ENCODE measurements around the gene TUBA3E.
"Not testable (repeated sequence)": the region's sequence is repeated elsewhere in the genome, so short reads cannot be mapped to it uniquely, and the experiment has no call there.

The TUBA3E gene

GRCh38 chr2:130162486-130162885 lies 35.8 kb downstream of the TUBA3E start:
- H3K4me1 ChIP-seq (ENCODE audit: control insufficient read depth, insufficient read depth, low read length); H3K4me3 ChIP-seq (ENCODE audit: low read depth, low read length); H3K9ac ChIP-seq (ENCODE audit: low read depth, low read length); H3K27ac ChIP-seq (ENCODE audit: low read depth, low read length); H3K27me3 ChIP-seq (ENCODE audit: control insufficient read depth, insufficient read depth, low read length); H3K9me3 ChIP-seq (ENCODE audit: control insufficient read depth, insufficient read depth, low read length): not testable (repeated sequence)
- peaks cover 61% of the 10 kb centered on the region for H3K36me3 ChIP-seq (ENCODE audit: control insufficient read depth, insufficient read depth, low read length)

- H3K4me3 ChIP-seq (ENCODE audit: low read depth, low read length); H3K27ac ChIP-seq (ENCODE audit: low read depth, low read length); H3K4me1 ChIP-seq (ENCODE audit: control insufficient read depth, insufficient read depth, low read length); H3K9me3 ChIP-seq (ENCODE audit: control insufficient read depth, insufficient read depth, low read length); H3K27me3 ChIP-seq (ENCODE audit: control insufficient read depth, insufficient read depth, low read length); H3K9ac ChIP-seq (ENCODE audit: low read depth, low read length): not testable (repeated sequence)
- H3K36me3 ChIP-seq (ENCODE audit: control insufficient read depth, insufficient read depth, low read length) = peaks cover 49% of the 10 kb centered on the region
These were observed 37.2 kb downstream of the TUBA3E start for GRCh38 chr2:130160838-130161705.

- H3K27ac ChIP-seq (ENCODE audit: low read depth, low read length) = no peak overlapping the region
- H3K9ac ChIP-seq (ENCODE audit: low read depth, low read length) = no peak overlapping the region
- H3K9me3 ChIP-seq (ENCODE audit: control insufficient read depth, insufficient read depth, low read length) = no peaks in the 10 kb centered on the region
- H3K36me3 ChIP-seq (ENCODE audit: control insufficient read depth, insufficient read depth, low read length) = peaks cover 43% of the 10 kb centered on the region
- no peak overlapping the region for H3K4me3 ChIP-seq (ENCODE audit: low read depth, low read length)
- H3K27me3 ChIP-seq (ENCODE audit: control insufficient read depth, insufficient read depth, low read length) = no peaks in the 10 kb centered on the region
- no peaks in the 10 kb centered on the region for H3K4me1 ChIP-seq (ENCODE audit: control insufficient read depth, insufficient read depth, low read length)
These were observed 38.1 kb downstream of the TUBA3E start for GRCh38 chr2:130160131-130160530.

- H3K9ac ChIP-seq (ENCODE audit: low read depth, low read length); H3K27ac ChIP-seq (ENCODE audit: low read depth, low read length); H3K4me1 ChIP-seq (ENCODE audit: control insufficient read depth, insufficient read depth, low read length); H3K4me3 ChIP-seq (ENCODE audit: low read depth, low read length); H3K9me3 ChIP-seq (ENCODE audit: control insufficient read depth, insufficient read depth, low read length); H3K27me3 ChIP-seq (ENCODE audit: control insufficient read depth, insufficient read depth, low read length): not testable (repeated sequence)
- H3K36me3 ChIP-seq (ENCODE audit: control insufficient read depth, insufficient read depth, low read length) = peaks cover 40% of the 10 kb centered on the region
These were observed 38.9 kb downstream of the TUBA3E start for GRCh38 chr2:130159376-130159775.

- Histone ChIP-seq H3K9ac (ENCODE audit: low read depth, low read length) (no peak overlapping the region), H3K9me3 (ENCODE audit: control insufficient read depth, insufficient read depth, low read length) (no peaks in the 10 kb centered on the region), H3K27ac (ENCODE audit: low read depth, low read length) (no peak overlapping the region), H3K27me3 (ENCODE audit: control insufficient read depth, insufficient read depth, low read length) (no peaks in the 10 kb centered on the region), H3K4me3 (ENCODE audit: low read depth, low read length) (no peak overlapping the region), H3K36me3 (ENCODE audit: control insufficient read depth, insufficient read depth, low read length) (peaks cover 38% of the 10 kb centered on the region), H3K4me1 (ENCODE audit: control insufficient read depth, insufficient read depth, low read length) (no peaks in the 10 kb centered on the region)
These were observed 39.6 kb downstream of the TUBA3E start for GRCh38 chr2:130158631-130159030.

GRCh38 chr2:130157825-130158514 lies 40.3 kb downstream of the TUBA3E start:
- not testable (repeated sequence) for H3K27me3 ChIP-seq (ENCODE audit: control insufficient read depth, insufficient read depth, low read length); H3K9ac ChIP-seq (ENCODE audit: low read depth, low read length); H3K4me3 ChIP-seq (ENCODE audit: low read depth, low read length); H3K4me1 ChIP-seq (ENCODE audit: control insufficient read depth, insufficient read depth, low read length); H3K9me3 ChIP-seq (ENCODE audit: control insufficient read depth, insufficient read depth, low read length); H3K27ac ChIP-seq (ENCODE audit: low read depth, low read length)
- H3K36me3 ChIP-seq (ENCODE audit: control insufficient read depth, insufficient read depth, low read length) = peaks cover 38% of the 10 kb centered on the region

GRCh38 chr2:130157354-130157753 lies 40.9 kb downstream of the TUBA3E start:
- not testable (repeated sequence) for H3K9me3 ChIP-seq (ENCODE audit: control insufficient read depth, insufficient read depth, low read length); H3K4me1 ChIP-seq (ENCODE audit: control insufficient read depth, insufficient read depth, low read length); H3K27me3 ChIP-seq (ENCODE audit: control insufficient read depth, insufficient read depth, low read length); H3K4me3 ChIP-seq (ENCODE audit: low read depth, low read length); H3K9ac ChIP-seq (ENCODE audit: low read depth, low read length); H3K27ac ChIP-seq (ENCODE audit: low read depth, low read length)
- peaks cover 38% of the 10 kb centered on the region for H3K36me3 ChIP-seq (ENCODE audit: control insufficient read depth, insufficient read depth, low read length)

GRCh38 chr2:130156624-130157004 lies 41.6 kb downstream of the TUBA3E start:
- Histone ChIP-seq H3K27me3 (ENCODE audit: control insufficient read depth, insufficient read depth, low read length) (no peaks in the 10 kb centered on the region), H3K4me3 (ENCODE audit: low read depth, low read length) (no peak overlapping the region), H3K4me1 (ENCODE audit: control insufficient read depth, insufficient read depth, low read length) (no peaks in the 10 kb centered on the region), H3K9me3 (ENCODE audit: control insufficient read depth, insufficient read depth, low read length) (no peaks in the 10 kb centered on the region), H3K27ac (ENCODE audit: low read depth, low read length) (no peak overlapping the region), H3K36me3 (ENCODE audit: control insufficient read depth, insufficient read depth, low read length) (peaks cover 44% of the 10 kb centered on the region), H3K9ac (ENCODE audit: low read depth, low read length) (no peak overlapping the region)

- H3K4me1 ChIP-seq (ENCODE audit: control insufficient read depth, insufficient read depth, low read length); H3K9ac ChIP-seq (ENCODE audit: low read depth, low read length); H3K9me3 ChIP-seq (ENCODE audit: control insufficient read depth, insufficient read depth, low read length); H3K27ac ChIP-seq (ENCODE audit: low read depth, low read length); H3K27me3 ChIP-seq (ENCODE audit: control insufficient read depth, insufficient read depth, low read length); H3K4me3 ChIP-seq (ENCODE audit: low read depth, low read length): not testable (repeated sequence)
- H3K36me3 ChIP-seq (ENCODE audit: control insufficient read depth, insufficient read depth, low read length) = peaks cover 45% of the 10 kb centered on the region
These were observed 42.1 kb downstream of the TUBA3E start for GRCh38 chr2:130155956-130156623.

- Histone ChIP-seq H3K4me3 (ENCODE audit: low read depth, low read length) (no peak overlapping the region), H3K27ac (ENCODE audit: low read depth, low read length) (no peak overlapping the region), H3K36me3 (ENCODE audit: control insufficient read depth, insufficient read depth, low read length) (peaks cover 43% of the 10 kb centered on the region), H3K9me3 (ENCODE audit: control insufficient read depth, insufficient read depth, low read length) (no peaks in the 10 kb centered on the region), H3K4me1 (ENCODE audit: control insufficient read depth, insufficient read depth, low read length) (no peaks in the 10 kb centered on the region), H3K27me3 (ENCODE audit: control insufficient read depth, insufficient read depth, low read length) (no peaks in the 10 kb centered on the region), H3K9ac (ENCODE audit: low read depth, low read length) (no peak overlapping the region)
These were observed 43.2 kb downstream of the TUBA3E start for GRCh38 chr2:130154773-130155765.
